OCI-LY3 (cell line): Measurements from ENCODE around the gene ANKRD44.

ENCODE experiments used
- H2AFZ ChIP-seq: fragments of 200-600, 300-600 bp; shearing (Covaris generic); 2 replicates; pipeline ENCODE4 v1.6.0; 2014; ENCODE audit warnings: antibody characterized with exemption, low read depth, low read length
- H3K27ac ChIP-seq: fragments of 200-600, 300-600 bp; sonication (generic); 2 replicates; pipeline ENCODE4 v1.5.1; 2014; ENCODE audit warnings: mild to moderate bottlenecking, low read length, moderate library complexity, mixed read lengths
- H3K27me3 ChIP-seq: fragments of 200-600, 300-600 bp; sonication (generic); 2 replicates; pipeline ENCODE4 v1.6.1; 2014; ENCODE audit warnings: low read depth, low read length, mixed read lengths
- H3K36me3 ChIP-seq: fragments of 200-600, 300-600 bp; sonication (generic); replicated peaks from 2 replicates; pipeline ENCODE3; 2014; ENCODE audit warnings: low read depth, low read length, mixed read lengths
- H3K4me1 ChIP-seq: fragments of 300-600, 200-600 bp; sonication (generic); 2 replicates; pipeline ENCODE4 v1.6.1; 2014; ENCODE audit warnings: low read length, mixed read lengths
- H3K4me2 ChIP-seq: fragments of 200-600, 300-600 bp; sonication (generic); 2 replicates; pipeline ENCODE4 v1.6.1; 2014; ENCODE audit warnings: low read length, mixed read lengths
- H3K4me3 ChIP-seq: fragments of 300-600, 200-600 bp; sonication (generic); 2 replicates; pipeline ENCODE4 v1.5.1; 2014; ENCODE audit warnings: antibody characterized with exemption, mild to moderate bottlenecking, low read length, moderate library complexity
- H3K79me2 ChIP-seq: fragments of 300-600, 200-600 bp; shearing (Covaris generic); 2 replicates; pipeline ENCODE4 v1.6.1; 2014; ENCODE audit warnings: mild to moderate bottlenecking, low read length, mixed read lengths
- H3K9ac ChIP-seq: fragments of 300-600, 200-600 bp; shearing (Covaris generic); 2 replicates; pipeline ENCODE4 v1.6.0; 2014; ENCODE audit warnings: mild to moderate bottlenecking, low read length, moderate library complexity
- H3K9me3 ChIP-seq: fragments of 200-600, 300-600 bp; shearing (Covaris generic); 2 replicates; pipeline ENCODE4 v1.6.1; 2014; ENCODE audit warnings: low read length, mixed read lengths; ENCODE audit not compliant: insufficient read depth
- H4K20me1 ChIP-seq: fragments of 200-600, 300-600 bp; sonication (generic); 2 replicates; pipeline ENCODE4 v1.6.1; 2016; ENCODE audit warnings: low read length, mixed read lengths; ENCODE audit not compliant: insufficient read depth
- EZH2phosphoT487 ChIP-seq: fragments of 200-600 bp; shearing (Covaris generic); IDR thresholded peaks from 2 replicates; pipeline ENCODE4 v1.6.1; 2018; ENCODE audit warnings: antibody characterized with exemption, mixed run types, low read depth
- TF ChIP-seq, protein P1 (sequence below): fragments of 200-600, 300-600 bp; sonication (generic); IDR thresholded peaks from 2 replicates; pipeline ENCODE4 v1.5.1; 2014; ENCODE audit warnings: antibody characterized with exemption, low read length, low read depth

ANKRD44 gene

GRCh38 chr2:197248623-197249022 lies 62.0 kb downstream of the ANKRD44 start:
- H3K4me2 ChIP-seq: no peak overlapping the region
- H3K4me3 ChIP-seq: no peak overlapping the region
- H3K4me1 ChIP-seq: peaks cover 4% of the 10 kb centered on the region; the same call in 1 of the 2 replicates
- no peak for TF ChIP-seq EZH2phosphoT487
- TF ChIP-seq, protein P1, sequence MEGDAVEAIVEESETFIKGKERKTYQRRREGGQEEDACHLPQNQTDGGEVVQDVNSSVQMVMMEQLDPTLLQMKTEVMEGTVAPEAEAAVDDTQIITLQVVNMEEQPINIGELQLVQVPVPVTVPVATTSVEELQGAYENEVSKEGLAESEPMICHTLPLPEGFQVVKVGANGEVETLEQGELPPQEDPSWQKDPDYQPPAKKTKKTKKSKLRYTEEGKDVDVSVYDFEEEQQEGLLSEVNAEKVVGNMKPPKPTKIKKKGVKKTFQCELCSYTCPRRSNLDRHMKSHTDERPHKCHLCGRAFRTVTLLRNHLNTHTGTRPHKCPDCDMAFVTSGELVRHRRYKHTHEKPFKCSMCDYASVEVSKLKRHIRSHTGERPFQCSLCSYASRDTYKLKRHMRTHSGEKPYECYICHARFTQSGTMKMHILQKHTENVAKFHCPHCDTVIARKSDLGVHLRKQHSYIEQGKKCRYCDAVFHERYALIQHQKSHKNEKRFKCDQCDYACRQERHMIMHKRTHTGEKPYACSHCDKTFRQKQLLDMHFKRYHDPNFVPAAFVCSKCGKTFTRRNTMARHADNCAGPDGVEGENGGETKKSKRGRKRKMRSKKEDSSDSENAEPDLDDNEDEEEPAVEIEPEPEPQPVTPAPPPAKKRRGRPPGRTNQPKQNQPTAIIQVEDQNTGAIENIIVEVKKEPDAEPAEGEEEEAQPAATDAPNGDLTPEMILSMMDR: no peak
- no peak overlapping the region for H3K9ac ChIP-seq
- H3K27ac ChIP-seq: no peak overlapping the region
- peaks cover 1% of the 10 kb centered on the region; the same call in 1 of the 2 replicates for H3K79me2 ChIP-seq
- H2AFZ ChIP-seq: no peak overlapping the region
- H4K20me1 ChIP-seq: no peaks in the 10 kb centered on the region
- no peaks in the 10 kb centered on the region for H3K36me3 ChIP-seq
- no peaks in the 10 kb centered on the region for H3K9me3 ChIP-seq
- H3K27me3 ChIP-seq: no peaks in the 10 kb centered on the region

- peaks cover 4% of the 10 kb centered on the region; the same call in 1 of the 2 replicates for H3K4me1 ChIP-seq
- H3K79me2 ChIP-seq: no peaks in the 10 kb centered on the region; the same call in 1 of the 2 replicates
- H4K20me1 ChIP-seq: no peaks in the 10 kb centered on the region
- H2AFZ ChIP-seq: no peak overlapping the region
- H3K27ac ChIP-seq: no peak overlapping the region
- H3K36me3 ChIP-seq: peaks cover 3% of the 10 kb centered on the region
- H3K9me3 ChIP-seq: no peaks in the 10 kb centered on the region
- H3K9ac ChIP-seq: no peak overlapping the region
- H3K4me2 ChIP-seq: no peak overlapping the region
- H3K27me3 ChIP-seq: no peaks in the 10 kb centered on the region
- no peak overlapping the region for H3K4me3 ChIP-seq
- TF ChIP-seq, protein P1: no peak
- no peak for TF ChIP-seq EZH2phosphoT487
These were observed 62.6 kb downstream of the ANKRD44 start for GRCh38 chr2:197248001-197248401.

GRCh38 chr2:197247083-197247482 lies 63.5 kb downstream of the ANKRD44 start:
- Histone ChIP-seq H3K4me1 (peaks cover 11% of the 10 kb centered on the region; the same call in 1 of the 2 replicates), H3K27ac (no peak overlapping the region), H3K36me3 (peaks cover 3% of the 10 kb centered on the region), H2AFZ (no peak overlapping the region), H3K27me3 (no peaks in the 10 kb centered on the region), H3K4me3 (no peak overlapping the region), H3K4me2 (peak overlapping the region; percentile 35), H4K20me1 (no peaks in the 10 kb centered on the region), H3K9ac (no peak overlapping the region), H3K9me3 (no peaks in the 10 kb centered on the region), H3K79me2 (peaks cover 3% of the 10 kb centered on the region)
- no peak for TF ChIP-seq EZH2phosphoT487
- TF ChIP-seq, protein P1: no peak

DNA sequence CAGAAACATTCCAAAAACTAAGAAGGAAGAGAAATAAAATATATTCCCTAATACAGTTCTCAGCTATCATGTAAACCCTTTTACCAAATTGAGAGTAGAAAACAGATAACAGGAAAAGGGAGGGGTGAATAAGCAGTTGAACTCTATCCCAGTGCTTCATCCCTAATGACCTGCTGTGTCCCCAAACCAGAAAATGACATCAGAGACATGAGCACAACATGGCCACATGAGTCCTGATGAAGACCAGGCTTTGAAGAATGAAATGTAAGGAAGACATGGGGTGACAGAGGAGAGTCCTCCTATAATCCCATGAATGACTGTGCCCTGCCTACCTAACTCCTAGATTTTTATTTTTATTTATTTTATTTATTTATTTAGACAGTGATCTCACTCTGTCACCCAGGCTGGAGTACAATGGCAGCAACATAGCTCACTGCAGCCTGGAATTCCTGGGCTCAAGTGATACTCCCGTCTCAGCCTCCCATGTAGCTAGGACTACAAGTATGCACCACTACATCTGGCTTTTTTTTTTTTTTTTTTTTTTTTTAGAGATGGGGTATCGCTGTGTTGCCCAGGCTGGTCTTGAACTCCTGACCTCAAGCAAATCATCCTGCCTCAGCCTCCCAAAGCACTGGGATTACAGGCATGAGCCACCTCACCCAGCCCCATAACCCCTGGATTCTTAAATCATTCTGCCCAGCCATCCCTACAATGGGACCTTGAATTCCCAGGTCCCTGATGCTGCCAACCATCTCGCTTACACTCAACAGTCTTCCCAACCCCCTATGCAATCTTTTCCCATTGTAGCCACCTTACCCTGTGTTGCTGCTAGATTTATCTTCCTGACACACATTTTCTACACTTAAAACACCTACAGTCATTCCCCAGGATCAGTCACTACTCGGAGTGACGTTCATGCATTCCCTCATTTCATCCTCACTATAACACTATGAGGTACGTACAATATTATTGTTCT lies 64.5 kb downstream of the ANKRD44 start:
- H3K27ac ChIP-seq: no peak overlapping the region
- no peak overlapping the region for H3K4me3 ChIP-seq
- H3K79me2 ChIP-seq: peaks cover 3% of the 10 kb centered on the region
- TF ChIP-seq, protein P1: no peak
- no peak for TF ChIP-seq EZH2phosphoT487
- no peaks in the 10 kb centered on the region for H3K27me3 ChIP-seq
- peaks cover 3% of the 10 kb centered on the region for H3K36me3 ChIP-seq
- no peak overlapping the region for H3K9ac ChIP-seq
- H2AFZ ChIP-seq: no peak overlapping the region
- H3K4me1 ChIP-seq: peaks cover 18% of the 10 kb centered on the region
- no peaks in the 10 kb centered on the region for H4K20me1 ChIP-seq
- H3K4me2 ChIP-seq: no peak overlapping the region; the same call in 1 of the 2 replicates
- H3K9me3 ChIP-seq: no peaks in the 10 kb centered on the region
